C1 segment of cervical spinal cord (tissue), 14 donors: ENCODE measurements around the gene LGR4.

Experiments used
- DNase-seq, 14 donors: peaks; one replicate each; lab custom pipeline; 2025; lab: John Stamatoyannopoulos, UW

LGR4 gene

GRCh38 chr11:27381238-27381666 lies 91.3 kb downstream of the LGR4 start:
- DNase-seq, result no peak

- no peak for DNase-seq
Observed at GRCh38 chr11:27380771-27381170, 91.8 kb downstream of the LGR4 start.

GRCh38 chr11:27379449-27379848 lies 93.1 kb downstream of the LGR4 start:
- DNase-seq, result no peak

GRCh38 chr11:27375370-27375769 lies 97.2 kb downstream of the LGR4 start:
- no peak for DNase-seq

GRCh38 chr11:27373856-27374602 lies 98.6 kb downstream of the LGR4 start:
- no peak for DNase-seq

- DNase-seq, result no peak
Observed at GRCh38 chr11:27373392-27373791, 99.2 kb downstream of the LGR4 start.

- DNase-seq, result no peak
Observed at GRCh38 chr11:27372164-27372563, 100.4 kb downstream of the LGR4 start.

GRCh38 chr11:27371489-27371888 lies 101.1 kb downstream of the LGR4 start:
- no peak for DNase-seq

- no peak for DNase-seq
Observed at GRCh38 chr11:27370374-27370773, 102.2 kb downstream of the LGR4 start.

- DNase-seq, result no peak
Observed at GRCh38 chr11:27367881-27368280, 104.7 kb downstream of the LGR4 start.

GRCh38 chr11:27363576-27364117 lies 108.9 kb downstream of the LGR4 start:
- DNase-seq, result no peak

- DNase-seq, result peak; percentile 10 to 88 (median 70)
Observed at GRCh38 chr11:27362749-27363575, 109.6 kb downstream of the LGR4 start, which contains the start of gene CCDC34. CCDC34 (minus strand) TSS chr11:27363215; CDS start chr11:27363194, 21 bp downstream.

GRCh38 chr11:27361649-27362431 lies 110.8 kb downstream of the LGR4 start:
- no peak for DNase-seq

GRCh38 chr11:27358296-27358695 lies 114.3 kb downstream of the LGR4 start:
- no peak for DNase-seq

- peak in 1 of 14 donors; percentile 36 for DNase-seq
Observed at GRCh38 chr11:27357250-27357649, 115.3 kb downstream of the LGR4 start.

- DNase-seq, result no peak
Observed at GRCh38 chr11:27356624-27357222, 115.9 kb downstream of the LGR4 start.

- DNase-seq, result no peak
Observed at GRCh38 chr11:27355575-27356104, 117.0 kb downstream of the LGR4 start.

GRCh38 chr11:27354359-27354965 lies 118.1 kb downstream of the LGR4 start:
- no peak for DNase-seq

- DNase-seq, result no peak
Observed at GRCh38 chr11:27353593-27354358, 118.8 kb downstream of the LGR4 start.

GRCh38 chr11:27352781-27353180 lies 119.8 kb downstream of the LGR4 start:
- no peak for DNase-seq
